ENCODE measurements around the gene SAPCD1. TPM values are rescaled to one million over a fixed set of nuclear protein-coding genes. Genes with fewer than 3 reads are reported as not detected.
"Not testable (repeated sequence)": the region's sequence is repeated elsewhere in the genome, so short reads cannot be mapped to it uniquely, and the experiment has no call there.

SAPCD1 gene
- total RNA-seq, 1 donor from 2014 or later = 2.4 TPM

- DNase-seq = no peak
Observed at GRCh38 chr6:31805939-31806469, 43.5 kb downstream of the SAPCD1 start.

DNA sequence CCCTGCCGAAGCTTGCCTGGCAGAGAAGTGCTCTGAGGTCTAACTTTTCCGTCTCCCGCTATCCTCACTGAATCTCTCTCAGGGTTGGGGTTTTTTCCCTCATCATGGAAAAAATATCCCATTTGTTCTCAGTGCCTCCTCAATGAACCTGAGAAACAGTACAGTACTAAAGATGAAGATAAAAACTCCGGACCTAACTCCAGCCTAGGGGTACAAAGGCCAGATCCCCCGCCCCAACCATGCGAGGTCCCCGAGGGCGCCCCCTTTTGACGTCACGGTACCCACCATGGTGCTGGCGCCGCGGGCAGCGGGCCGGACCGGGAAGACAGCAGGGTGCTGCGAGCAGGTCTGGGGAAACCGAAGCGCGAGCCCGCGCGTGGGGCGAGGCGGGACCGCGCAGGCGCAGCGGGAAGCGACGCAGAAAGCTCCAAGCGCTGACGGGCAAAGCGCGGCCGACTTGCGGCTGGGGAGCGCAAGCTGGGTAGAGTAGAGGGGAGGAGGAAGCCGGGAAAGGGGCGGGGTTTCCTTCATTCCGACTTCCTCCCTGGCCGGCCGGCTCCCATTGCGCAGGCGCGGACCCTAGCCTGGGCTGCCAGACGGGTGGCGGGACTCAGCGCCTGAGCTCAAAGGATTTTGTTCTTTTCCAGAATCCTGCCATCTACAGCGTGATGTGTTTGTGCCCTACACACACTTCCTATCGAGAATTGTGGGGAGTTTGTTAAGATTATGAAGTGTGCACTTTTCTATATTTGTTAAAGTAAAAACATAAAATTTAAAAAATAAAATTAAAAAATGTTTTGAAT lies 44.2 kb downstream of the SAPCD1 start, which contains the start of gene LSM2:
Gene LSM2 (minus strand): TSS at position 497 of the 803 bp plus-strand sequence. CDS start 209 bp downstream, at position 288.
- DNase-seq = peak; percentile 97

GRCh38 chr6:31808599-31808998 lies 46.1 kb downstream of the SAPCD1 start:
- DNase-seq = not testable (repeated sequence)

GRCh38 chr6:31811645-31812044 lies 49.2 kb downstream of the SAPCD1 start:
- DNase-seq = no peak

- no peak for DNase-seq
Observed at GRCh38 chr6:31813465-31813849, 51.0 kb downstream of the SAPCD1 start.

Other genes with a start within 250 kb of the SAPCD1 start
- not detected in 2 replicates for gene MCCD1, start 233.7 kb upstream of the SAPCD1 start, total RNA-seq
- gene DDX39B, start 220.7 kb upstream of the SAPCD1 start, total RNA-seq = 308 and 381 TPM in 2 replicates
- gene ATP6V1G2, start 216.0 kb upstream of the SAPCD1 start, total RNA-seq = 0.19 and 0.51 TPM in 2 replicates
- 21.0 and 30.8 TPM in 2 replicates for gene NFKBIL1, start 215.0 kb upstream of the SAPCD1 start, total RNA-seq
- gene LTA, start 190.4 kb upstream of the SAPCD1 start, total RNA-seq = not detected in 2 replicates
- 0.17 TPM in 1 of 2 replicates, not detected in the other for gene TNF, start 187.1 kb upstream of the SAPCD1 start, total RNA-seq
- gene LTB, start 180.2 kb upstream of the SAPCD1 start, total RNA-seq = 3.4 and 30.5 TPM in 2 replicates
- gene LST1, start 176.4 kb upstream of the SAPCD1 start, total RNA-seq = 0.37 TPM in 1 of 2 replicates, not detected in the other
- gene NCR3, start 169.7 kb upstream of the SAPCD1 start, total RNA-seq = not detected in 2 replicates
- not detected in 2 replicates for gene AIF1, start 147.4 kb upstream of the SAPCD1 start, total RNA-seq
- gene PRRC2A, start 141.9 kb upstream of the SAPCD1 start, total RNA-seq = 32.2 and 70.8 TPM in 2 replicates
- 133 and 309 TPM in 2 replicates for gene BAG6, start 110.0 kb upstream of the SAPCD1 start, total RNA-seq
- gene APOM, start 106.8 kb upstream of the SAPCD1 start, total RNA-seq = 0.34 and 0.37 TPM in 2 replicates
- 20.6 and 28.6 TPM in 2 replicates for gene C6orf47, start 101.9 kb upstream of the SAPCD1 start, total RNA-seq
- 11.9 and 12.9 TPM in 2 replicates for gene GPANK1, start 97.7 kb upstream of the SAPCD1 start, total RNA-seq
- gene CSNK2B, start 96.6 kb upstream of the SAPCD1 start, total RNA-seq = 111 and 116 TPM in 2 replicates
- 1.8 and 3.2 TPM in 2 replicates for gene LY6G5B, start 92.7 kb upstream of the SAPCD1 start, total RNA-seq
- 3.6 and 4.5 TPM in 2 replicates for gene LY6G5C, start 81.6 kb upstream of the SAPCD1 start, total RNA-seq
- gene ABHD16A, start 59.3 kb upstream of the SAPCD1 start, total RNA-seq = 60.7 and 66.9 TPM in 2 replicates
- gene LY6G6F, start 55.8 kb upstream of the SAPCD1 start, total RNA-seq = not detected in 2 replicates
- not detected in 2 replicates for gene LY6G6D, start 47.3 kb upstream of the SAPCD1 start, total RNA-seq
- gene LY6G6C, start 40.9 kb upstream of the SAPCD1 start, total RNA-seq = not detected in 2 replicates
- not detected in 2 replicates for gene MPIG6B, start 39.3 kb upstream of the SAPCD1 start, total RNA-seq
- gene DDAH2, start 33.4 kb upstream of the SAPCD1 start, total RNA-seq = 126 and 150 TPM in 2 replicates
- gene CLIC1, start 26.1 kb upstream of the SAPCD1 start, total RNA-seq = 543 and 615 TPM in 2 replicates
- 7.1 and 8.5 TPM in 2 replicates for gene MSH5, start 22.7 kb upstream of the SAPCD1 start, total RNA-seq
- 0.05 and 0.34 TPM in 2 replicates for gene VWA7, start 14.7 kb downstream of the SAPCD1 start, total RNA-seq
- 39.7 and 116 TPM in 2 replicates for gene VARS1, start 33.1 kb downstream of the SAPCD1 start, total RNA-seq
- gene LSM2, start 44.3 kb downstream of the SAPCD1 start, total RNA-seq = 32.0 and 36.9 TPM in 2 replicates
- gene HSPA1L, start 52.6 kb downstream of the SAPCD1 start, total RNA-seq = 0.51 and 0.85 TPM in 2 replicates
- gene HSPA1A, start 52.9 kb downstream of the SAPCD1 start, total RNA-seq = 139 and 155 TPM in 2 replicates
- 68.8 and 71.5 TPM in 2 replicates for gene HSPA1B, start 65.1 kb downstream of the SAPCD1 start, total RNA-seq
- gene NEU1, start 100.2 kb downstream of the SAPCD1 start, total RNA-seq = 66.8 and 78.1 TPM in 2 replicates
- gene SLC44A4, start 116.3 kb downstream of the SAPCD1 start, total RNA-seq = 0.05 and 0.17 TPM in 2 replicates
- 45.9 and 58.9 TPM in 2 replicates for gene EHMT2, start 135.0 kb downstream of the SAPCD1 start, total RNA-seq
- gene ZBTB12, start 139.4 kb downstream of the SAPCD1 start, total RNA-seq = 3.6 and 4.9 TPM in 2 replicates
- not detected in 2 replicates for gene C2, start 165.1 kb downstream of the SAPCD1 start, total RNA-seq
- 1.6 and 2.0 TPM in 2 replicates for gene CFB, start 183.4 kb downstream of the SAPCD1 start, total RNA-seq
- gene NELFE, start 196.3 kb downstream of the SAPCD1 start, total RNA-seq = 111 and 114 TPM in 2 replicates
- 37.3 and 48.2 TPM in 2 replicates for gene SKIC2, start 196.5 kb downstream of the SAPCD1 start, total RNA-seq
- 12.8 and 14.6 TPM in 2 replicates for gene DXO, start 209.5 kb downstream of the SAPCD1 start, total RNA-seq
- 1.5 and 2.2 TPM in 2 replicates for gene C4A, start 219.4 kb downstream of the SAPCD1 start, total RNA-seq

All from dermis blood vessel endothelial cell (primary cell).